BLaER1 treated with 17β-estradiol and CSF1 and Interleukin-3, amounts not matched to agents 10 nM and 100 nM (cell line): ENCODE measurements around the gene IFNGR1.

Experiments
- H3K27ac ChIP-seq, 11 experiments: shearing (Covaris generic); formaldehyde crosslinking; 2 replicates each; pipeline ENCODE4 v1.8.1; 2022
- H3K27me3 ChIP-seq, 11 experiments: shearing (Covaris generic); formaldehyde crosslinking; 2 replicates each; pipeline ENCODE4 v1.8.1; 2022
- H3K36me3 ChIP-seq, 11 experiments: shearing (Covaris generic); formaldehyde crosslinking; 2 replicates each; pipeline ENCODE4 v1.8.1; 2022
- H3K4me1 ChIP-seq, 10 experiments: shearing (Covaris generic); formaldehyde crosslinking; 2 replicates each; pipeline ENCODE4 v1.8.1; 2022
- H3K4me2 ChIP-seq, 11 experiments: shearing (Covaris generic); formaldehyde crosslinking; 2 replicates each; pipeline ENCODE4 v1.8.1; 2022
- H3K4me3 ChIP-seq, 10 experiments: shearing (Covaris generic); formaldehyde crosslinking; 2 replicates each; pipeline ENCODE4 v1.8.1; 2022
- H3K9ac ChIP-seq, 11 experiments: shearing (Covaris generic); formaldehyde crosslinking; 2 replicates each; pipeline ENCODE4 v1.8.1; 2022
- H3K9me3 ChIP-seq, 11 experiments: shearing (Covaris generic); formaldehyde crosslinking; replicated peaks in 1 of 11; 2 replicates each; pipeline ENCODE4 v1.8.1; 2022
- H4K20me1 ChIP-seq, 11 experiments: shearing (Covaris generic); formaldehyde crosslinking; 2 replicates each; pipeline ENCODE4 v1.8.1; 2022
- Cebpa-rat ChIP-seq, 11 experiments: shearing (Covaris generic); IDR thresholded peaks; 2 replicates each; pipeline ENCODE4 v1.8.1; 2022

The IFNGR1 gene

GRCh38 chr6:137175157-137175867 lies 43.9 kb downstream of the IFNGR1 start:
- Histone ChIP-seq H3K4me1 (peaks cover 9 to 32% (median 19%) of the 10 kb centered on the region in 10 experiments), H4K20me1 (no peaks in the 10 kb centered on the region), H3K9me3 (peaks cover 18 to 48% (median 40%) of the 10 kb centered on the region in 11 experiments), H3K9ac (no peak overlapping the region), H3K4me2 (peak overlapping the region in 2 of 11 experiments; percentile 4 to 10; a peak in 3 of 22 replicates), H3K27me3 (no peaks in the 10 kb centered on the region), H3K36me3 (peaks cover 0 to 4% (median 0%) of the 10 kb centered on the region in 11 experiments; a peak in 1 of 22 replicates), H3K27ac (no peak overlapping the region), H3K4me3 (no peak overlapping the region)
- TF ChIP-seq Cebpa-rat (IDR thresholded peaks at IDR 0.05), result no peak

- Histone ChIP-seq H3K27me3 (no peaks in the 10 kb centered on the region), H3K9me3 (peaks cover 14 to 48% (median 31%) of the 10 kb centered on the region in 11 experiments; a peak in 21 of 22 replicates), H3K4me2 (peak within 1 kb of the TSS in 2 of 11 experiments; percentile 52 to 61; a peak in 2 of 22 replicates), H3K36me3 (0 out of 22 replicates have a peak, but pooled peaks cover 0 to 4% (median 0%) of the 10 kb centered on the region in 11 experiments), H4K20me1 (no peaks in the 10 kb centered on the region), H3K4me3 (no peak within 1 kb of the TSS), H3K27ac (no peak within 1 kb of the TSS), H3K4me1 (peaks cover 9 to 32% (median 19%) of the 10 kb centered on the region in 10 experiments), H3K9ac (no peak within 1 kb of the TSS)
- no peak for TF ChIP-seq Cebpa-rat (IDR thresholded peaks at IDR 0.05)
These were observed 45.7 kb downstream of the IFNGR1 start, which contains the start of gene IL22RA2 for GRCh38 chr6:137173501-137173900. Gene IL22RA2 (minus strand): TSS chr6:137173644. CDS start chr6:137161749, 11,895 bp downstream.

GRCh38 chr6:137172734-137173431 lies 46.3 kb downstream of the IFNGR1 start:
- H3K9ac ChIP-seq, result no peak overlapping the region
- no peaks in the 10 kb centered on the region for H3K27me3 ChIP-seq
- peaks cover 13 to 51% (median 28%) of the 10 kb centered on the region in 11 experiments; a peak in 21 of 22 replicates for H3K9me3 ChIP-seq
- no peaks in the 10 kb centered on the region for H4K20me1 ChIP-seq
- H3K4me1 ChIP-seq, result peaks cover 9 to 32% (median 19%) of the 10 kb centered on the region in 10 experiments
- no peak for TF ChIP-seq Cebpa-rat (IDR thresholded peaks at IDR 0.05)
- H3K27ac ChIP-seq, result no peak overlapping the region
- H3K36me3 ChIP-seq, result 0 out of 22 replicates have a peak, but pooled peaks cover 0 to 1% (median 0%) of the 10 kb centered on the region in 11 experiments
- H3K4me3 ChIP-seq, result no peak overlapping the region
- H3K4me2 ChIP-seq, result peak overlapping the region in 2 of 11 experiments; percentile 52 to 61; a peak in 2 of 22 replicates

GRCh38 chr6:137171824-137172733 lies 47.1 kb downstream of the IFNGR1 start:
- Histone ChIP-seq H3K4me1 (peaks cover 7 to 32% (median 17%) of the 10 kb centered on the region in 10 experiments), H3K9ac (no peak overlapping the region), H3K36me3 (no peaks in the 10 kb centered on the region), H3K4me2 (peak overlapping the region in 2 of 11 experiments; percentile 52 to 61; a peak in 4 of 22 replicates), H4K20me1 (no peaks in the 10 kb centered on the region), H3K9me3 (peaks cover 10 to 55% (median 32%) of the 10 kb centered on the region in 11 experiments; a peak in 18 of 22 replicates), H3K27ac (no peak overlapping the region), H3K27me3 (no peaks in the 10 kb centered on the region), H3K4me3 (no peak overlapping the region)
- TF ChIP-seq Cebpa-rat (IDR thresholded peaks at IDR 0.05), result no peak

GRCh38 chr6:137171053-137171374 lies 48.2 kb downstream of the IFNGR1 start:
- peaks cover 8 to 32% (median 15%) of the 10 kb centered on the region in 10 experiments; a peak in 16 of 20 replicates for H3K4me1 ChIP-seq

GRCh38 chr6:137170266-137171052 lies 48.7 kb downstream of the IFNGR1 start:
- Histone ChIP-seq H3K9me3 (peaks cover 18 to 70% (median 45%) of the 10 kb centered on the region in 11 experiments; a peak in 20 of 22 replicates), H3K4me1 (peaks cover 8 to 38% (median 14%) of the 10 kb centered on the region in 10 experiments; a peak in 16 of 20 replicates), H3K27ac (no peak overlapping the region), H4K20me1 (no peaks in the 10 kb centered on the region), H3K4me3 (no peak overlapping the region), H3K4me2 (0 out of 22 replicates have a peak overlapping the region, but pooled peaks of 1 of the 11 experiments have one; percentile 9), H3K36me3 (0 out of 22 replicates have a peak, but pooled peaks cover 0 to 4% (median 0%) of the 10 kb centered on the region in 11 experiments), H3K27me3 (no peaks in the 10 kb centered on the region), H3K9ac (no peak overlapping the region)
- TF ChIP-seq Cebpa-rat (IDR thresholded peaks at IDR 0.05), result no peak

More at GRCh38 chr6:137171053-137171374, 48.2 kb downstream of the IFNGR1 start:
- peak overlapping the region in 1 of 11 experiments; percentile 61; a peak in 2 of 22 replicates for H3K4me2 ChIP-seq
- no peaks in the 10 kb centered on the region for H3K36me3 ChIP-seq
- no peak overlapping the region for H3K27ac ChIP-seq
- H3K4me3 ChIP-seq, result no peak overlapping the region
- no peak for TF ChIP-seq Cebpa-rat (IDR thresholded peaks at IDR 0.05)
- H3K9ac ChIP-seq, result no peak overlapping the region
- no peaks in the 10 kb centered on the region for H4K20me1 ChIP-seq
- H3K9me3 ChIP-seq, result peaks cover 14 to 65% (median 39%) of the 10 kb centered on the region in 11 experiments; a peak in 20 of 22 replicates
- H3K27me3 ChIP-seq, result no peaks in the 10 kb centered on the region

GRCh38 chr6:137167702-137168377 lies 51.3 kb downstream of the IFNGR1 start:
- H3K4me3 ChIP-seq, result no peak overlapping the region
- no peaks in the 10 kb centered on the region for H3K27me3 ChIP-seq
- no peak overlapping the region for H3K9ac ChIP-seq
- H3K36me3 ChIP-seq, result peaks cover 0 to 19% (median 5%) of the 10 kb centered on the region in 11 experiments; a peak in 6 of 22 replicates
- H3K9me3 ChIP-seq, result peaks cover 41 to 92% (median 66%) of the 10 kb centered on the region in 11 experiments
- H3K27ac ChIP-seq, result no peak overlapping the region
- no peak overlapping the region for H3K4me2 ChIP-seq
- peaks cover 6 to 54% (median 20%) of the 10 kb centered on the region in 10 experiments; a peak in 16 of 20 replicates for H3K4me1 ChIP-seq
- H4K20me1 ChIP-seq, result no peaks in the 10 kb centered on the region
- no peak for TF ChIP-seq Cebpa-rat (IDR thresholded peaks at IDR 0.05)
